ENCODE measurements around the gene MAS1L.

MAS1L gene

GRCh38 chr6:29487660-29488059 lies at the start of gene MAS1L:
MAS1L (minus strand) TSS chr6:29487956; CDS start chr6:29487902, 54 bp downstream.
- Mint-ChIP-seq H3K36me3 (ENCODE audit: low read depth) (no peaks in the 10 kb centered on the region), H3K27ac (no peak within 1 kb of the TSS), H3K9me3 (no peaks in the 10 kb centered on the region), H3K27me3 (peaks cover 23% of the 10 kb centered on the region), H3K4me1 (ENCODE audit: low read depth) (no peaks in the 10 kb centered on the region), H3K4me3 (no peak within 1 kb of the TSS)

GRCh38 chr6:29532320-29532951 lies 44.7 kb upstream of the MAS1L start:
- no peaks in the 10 kb centered on the region for H3K4me1 Mint-ChIP-seq (ENCODE audit: low read depth)
- H3K9me3 Mint-ChIP-seq = no peaks in the 10 kb centered on the region
- H3K4me3 Mint-ChIP-seq = no peak overlapping the region
- H3K27me3 Mint-ChIP-seq = no peaks in the 10 kb centered on the region
- no peak overlapping the region for H3K27ac Mint-ChIP-seq
- no peaks in the 10 kb centered on the region for H3K36me3 Mint-ChIP-seq (ENCODE audit: low read depth)

GRCh38 chr6:29531668-29532067 lies 43.9 kb upstream of the MAS1L start:
- H3K4me3 Mint-ChIP-seq = no peak overlapping the region
- H3K9me3 Mint-ChIP-seq = no peaks in the 10 kb centered on the region
- H3K36me3 Mint-ChIP-seq (ENCODE audit: low read depth) = no peaks in the 10 kb centered on the region
- H3K4me1 Mint-ChIP-seq (ENCODE audit: low read depth) = no peaks in the 10 kb centered on the region
- H3K27ac Mint-ChIP-seq = no peak overlapping the region
- peaks cover 3% of the 10 kb centered on the region for H3K27me3 Mint-ChIP-seq

- Mint-ChIP-seq H3K9me3 (no peaks in the 10 kb centered on the region), H3K36me3 (ENCODE audit: low read depth) (no peaks in the 10 kb centered on the region), H3K4me3 (no peak overlapping the region), H3K27ac (no peak overlapping the region), H3K4me1 (ENCODE audit: low read depth) (no peaks in the 10 kb centered on the region), H3K27me3 (peaks cover 6% of the 10 kb centered on the region)
Observed at GRCh38 chr6:29530671-29531310, 43.0 kb upstream of the MAS1L start.

GRCh38 chr6:29529956-29530355 lies 42.2 kb upstream of the MAS1L start:
- H3K9me3 Mint-ChIP-seq = no peaks in the 10 kb centered on the region
- no peaks in the 10 kb centered on the region for H3K4me1 Mint-ChIP-seq (ENCODE audit: low read depth)
- no peaks in the 10 kb centered on the region for H3K36me3 Mint-ChIP-seq (ENCODE audit: low read depth)

GRCh38 chr6:29528988-29529560 lies 41.3 kb upstream of the MAS1L start:
- Mint-ChIP-seq H3K36me3 (ENCODE audit: low read depth) (no peaks in the 10 kb centered on the region), H3K27me3 (peaks cover 22% of the 10 kb centered on the region), H3K27ac (no peak overlapping the region), H3K9me3 (no peaks in the 10 kb centered on the region), H3K4me3 (no peak overlapping the region), H3K4me1 (ENCODE audit: low read depth) (no peaks in the 10 kb centered on the region)

More at GRCh38 chr6:29529956-29530355, 42.2 kb upstream of the MAS1L start:
- no peak overlapping the region for H3K27ac Mint-ChIP-seq
- peaks cover 15% of the 10 kb centered on the region for H3K27me3 Mint-ChIP-seq
- H3K4me3 Mint-ChIP-seq = no peak overlapping the region

- Mint-ChIP-seq H3K9me3 (no peaks in the 10 kb centered on the region), H3K27ac (no peak overlapping the region), H3K4me1 (ENCODE audit: low read depth) (no peaks in the 10 kb centered on the region), H3K4me3 (no peak overlapping the region), H3K27me3 (peaks cover 22% of the 10 kb centered on the region), H3K36me3 (ENCODE audit: low read depth) (no peaks in the 10 kb centered on the region)
Observed at GRCh38 chr6:29528300-29528931, 40.7 kb upstream of the MAS1L start.

- H3K36me3 Mint-ChIP-seq (ENCODE audit: low read depth) = no peaks in the 10 kb centered on the region
- H3K27me3 Mint-ChIP-seq = peaks cover 27% of the 10 kb centered on the region
- peaks cover 4% of the 10 kb centered on the region for H3K9me3 Mint-ChIP-seq
- H3K27ac Mint-ChIP-seq = no peak overlapping the region
- H3K4me1 Mint-ChIP-seq (ENCODE audit: low read depth) = no peaks in the 10 kb centered on the region
- no peak overlapping the region for H3K4me3 Mint-ChIP-seq
Observed at GRCh38 chr6:29527564-29527963, 39.8 kb upstream of the MAS1L start.

- no peaks in the 10 kb centered on the region for H3K36me3 Mint-ChIP-seq (ENCODE audit: low read depth)
- peaks cover 4% of the 10 kb centered on the region for H3K9me3 Mint-ChIP-seq
- H3K27ac Mint-ChIP-seq = no peak overlapping the region
- no peaks in the 10 kb centered on the region for H3K4me1 Mint-ChIP-seq (ENCODE audit: low read depth)
- H3K27me3 Mint-ChIP-seq = peaks cover 30% of the 10 kb centered on the region
- no peak overlapping the region for H3K4me3 Mint-ChIP-seq
Observed at GRCh38 chr6:29527126-29527525, 39.4 kb upstream of the MAS1L start.

- Mint-ChIP-seq H3K27ac (no peak overlapping the region), H3K4me3 (no peak overlapping the region), H3K27me3 (peaks cover 33% of the 10 kb centered on the region), H3K9me3 (peaks cover 4% of the 10 kb centered on the region), H3K4me1 (ENCODE audit: low read depth) (no peaks in the 10 kb centered on the region), H3K36me3 (ENCODE audit: low read depth) (no peaks in the 10 kb centered on the region)
Observed at GRCh38 chr6:29525311-29525639, 37.5 kb upstream of the MAS1L start.

- Mint-ChIP-seq H3K36me3 (ENCODE audit: low read depth) (no peaks in the 10 kb centered on the region), H3K27me3 (peaks cover 33% of the 10 kb centered on the region), H3K4me3 (no peak overlapping the region)
Observed at GRCh38 chr6:29524444-29525310, 36.9 kb upstream of the MAS1L start.

GRCh38 chr6:29524044-29524443 lies 36.3 kb upstream of the MAS1L start:
- Mint-ChIP-seq H3K27ac (no peak overlapping the region), H3K4me1 (ENCODE audit: low read depth) (no peaks in the 10 kb centered on the region), H3K36me3 (ENCODE audit: low read depth) (no peaks in the 10 kb centered on the region), H3K9me3 (peaks cover 4% of the 10 kb centered on the region), H3K4me3 (no peak overlapping the region), H3K27me3 (peaks cover 33% of the 10 kb centered on the region)

More at GRCh38 chr6:29524444-29525310, 36.9 kb upstream of the MAS1L start:
- Mint-ChIP-seq H3K4me1 (ENCODE audit: low read depth) (no peaks in the 10 kb centered on the region), H3K27ac (no peak overlapping the region), H3K9me3 (peaks cover 4% of the 10 kb centered on the region)

GRCh38 chr6:29522227-29522626 lies 34.5 kb upstream of the MAS1L start:
- no peak overlapping the region for H3K27ac Mint-ChIP-seq
- no peak overlapping the region for H3K4me3 Mint-ChIP-seq
- H3K36me3 Mint-ChIP-seq (ENCODE audit: low read depth) = no peaks in the 10 kb centered on the region
- H3K9me3 Mint-ChIP-seq = peaks cover 4% of the 10 kb centered on the region
- H3K27me3 Mint-ChIP-seq = peaks cover 33% of the 10 kb centered on the region
- no peaks in the 10 kb centered on the region for H3K4me1 Mint-ChIP-seq (ENCODE audit: low read depth)

- Mint-ChIP-seq H3K9me3 (peaks cover 4% of the 10 kb centered on the region), H3K36me3 (ENCODE audit: low read depth) (no peaks in the 10 kb centered on the region), H3K4me1 (ENCODE audit: low read depth) (peaks cover 4% of the 10 kb centered on the region), H3K4me3 (no peak overlapping the region), H3K27ac (no peak overlapping the region), H3K27me3 (peaks cover 33% of the 10 kb centered on the region)
Observed at GRCh38 chr6:29521006-29521680, 33.4 kb upstream of the MAS1L start.

Measured in stimulated activated naive CD8-positive, alpha-beta T cell treated with anti-CD3 and anti-CD28 coated beads, Interleukin-15, Interleukin-2, amounts not matched to agents 100 ng/mL and 50 ng/mL, for 24 hours (primary cell).